Activated CD8-positive, alpha-beta T cell treated with anti-CD3 and anti-CD28 coated beads for 36 hours (primary cell): Measurements from ENCODE around the gene ZBTB16. TPM values are rescaled to one million over a fixed set of nuclear protein-coding genes. Genes with fewer than 3 reads are reported as not detected.

Source experiments
- ATAC-seq: fragments of 200-7000 bp; cut with Tn5 transposase; one replicate; pipeline ENCODE4 v1.10.0; 2021; ENCODE audit warnings: mild to moderate bottlenecking, moderate library complexity
- CTCF ChIA-PET: fragments of 350-600 bp; sonication (Branson Sonifier 250); formaldehyde crosslinking; loops from one replicate; lab custom pipeline; 2021; ENCODE audit warnings: antibody characterized with exemption; lab: Charles Lee
- POLR2A ChIA-PET: fragments of 350-600 bp; sonication (Branson Sonifier 250); formaldehyde crosslinking; loops from one replicate; lab custom pipeline; 2021; ENCODE audit warnings: antibody characterized with exemption; lab: Charles Lee
- DNase-seq: peaks from one replicate; pipeline ENCODE4 v3.0.0-alpha.2; 2020
- H3K27ac Mint-ChIP-seq: one replicate; pipeline ENCODE4 v1.8.0; 2021; ENCODE audit warnings: mild to moderate bottlenecking, mixed read lengths
- H3K27me3 Mint-ChIP-seq: one replicate; pipeline ENCODE4 v1.8.0; 2021; ENCODE audit warnings: mixed read lengths
- H3K36me3 Mint-ChIP-seq: one replicate; pipeline ENCODE4 v1.8.0; 2021; ENCODE audit warnings: low read depth, mixed read lengths
- H3K4me1 Mint-ChIP-seq: one replicate; pipeline ENCODE4 v1.8.0; 2021; ENCODE audit warnings: low read depth, mixed read lengths
- H3K4me3 Mint-ChIP-seq: one replicate; pipeline ENCODE4 v1.8.0; 2021; ENCODE audit warnings: mild to moderate bottlenecking, moderate library complexity, mixed read lengths
- H3K9me3 Mint-ChIP-seq: one replicate; pipeline ENCODE4 v1.8.0; 2021; ENCODE audit warnings: mixed read lengths
- intact Hi-C: fragments of 100-400 bp; cut with micrococcal nuclease; formaldehyde crosslinking; loops from one replicate; pipeline ENCODE4 v1.10.0; 2022
- total RNA-seq, 2 experiments: library from RNA; stranded (reverse); gene quantifications; one replicate each; pipeline ENCODE4 v1.2.3, GENCODE V29; 2021
- TF ChIP-seq, protein P1 (sequence below): fragments of 200-600 bp; IDR thresholded peaks from one replicate; pipeline ENCODE4 v1.8.0; 2022; ENCODE audit warnings: antibody characterized with exemption, mild to moderate bottlenecking

Gene ZBTB16
- total RNA-seq, 2 experiments from 2014 or later, result 9.5 to 10.1 TPM

DNA sequence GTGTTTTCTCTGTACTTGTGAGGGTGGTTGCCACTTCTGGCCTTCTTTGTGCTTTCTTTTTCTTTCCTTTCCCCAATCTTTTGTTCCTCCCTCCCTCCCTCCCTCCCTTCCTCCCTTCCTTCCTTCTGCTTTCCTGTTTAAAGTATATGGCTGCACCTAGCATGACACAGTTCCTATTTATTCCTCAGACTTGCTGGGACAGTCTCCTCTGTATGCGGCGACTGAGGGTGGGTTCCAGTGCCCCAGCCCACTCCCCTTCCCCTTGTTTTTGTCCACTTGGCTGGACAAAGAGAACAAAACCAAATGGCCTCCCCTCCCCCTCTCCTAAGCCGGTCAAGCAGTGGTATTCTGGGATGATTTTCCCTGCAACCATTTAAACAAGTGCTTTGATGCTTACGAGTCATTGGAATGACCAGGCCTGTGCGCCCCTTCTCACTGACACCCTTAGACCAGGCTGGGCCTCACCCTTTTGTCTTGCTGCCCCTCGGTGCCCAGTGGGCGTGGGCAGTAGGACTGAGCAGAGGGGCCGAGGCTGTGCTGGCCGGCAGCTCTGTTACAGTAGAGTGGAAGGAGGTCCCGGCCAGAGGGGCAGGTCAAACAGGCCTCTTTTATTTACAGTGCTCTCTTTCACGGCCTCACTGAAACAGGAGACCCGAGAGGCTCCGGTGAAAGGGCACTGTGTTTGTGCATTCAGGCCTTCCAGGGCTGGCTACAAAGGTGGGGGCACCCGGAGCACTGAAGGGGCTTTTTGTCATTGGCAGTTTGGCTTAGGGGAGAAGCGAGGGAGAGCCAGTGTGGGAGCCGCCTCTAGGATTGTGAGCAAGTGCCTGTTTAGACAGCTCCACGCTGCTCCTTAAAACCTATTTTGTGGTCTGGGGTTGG is 32.2 kb downstream of the ZBTB16 start:
- CTCF ChIA-PET, result no interaction called here
- no peaks in the 10 kb centered on the region for H3K9me3 Mint-ChIP-seq
- no peaks in the 10 kb centered on the region for H3K36me3 Mint-ChIP-seq
- intact Hi-C loops, result no loop called here
- POLR2A ChIA-PET, result interaction anchor here (1.0 kb wide), 1 partner anchor 15 kb away, joined by 3 read pairs; no protein-coding TSS in a partner anchor
- ATAC-seq (no peak), DNase-seq (no peak)
- no peak overlapping the region for H3K27ac Mint-ChIP-seq
- H3K27me3 Mint-ChIP-seq, result no peaks in the 10 kb centered on the region
- TF ChIP-seq, protein P1, sequence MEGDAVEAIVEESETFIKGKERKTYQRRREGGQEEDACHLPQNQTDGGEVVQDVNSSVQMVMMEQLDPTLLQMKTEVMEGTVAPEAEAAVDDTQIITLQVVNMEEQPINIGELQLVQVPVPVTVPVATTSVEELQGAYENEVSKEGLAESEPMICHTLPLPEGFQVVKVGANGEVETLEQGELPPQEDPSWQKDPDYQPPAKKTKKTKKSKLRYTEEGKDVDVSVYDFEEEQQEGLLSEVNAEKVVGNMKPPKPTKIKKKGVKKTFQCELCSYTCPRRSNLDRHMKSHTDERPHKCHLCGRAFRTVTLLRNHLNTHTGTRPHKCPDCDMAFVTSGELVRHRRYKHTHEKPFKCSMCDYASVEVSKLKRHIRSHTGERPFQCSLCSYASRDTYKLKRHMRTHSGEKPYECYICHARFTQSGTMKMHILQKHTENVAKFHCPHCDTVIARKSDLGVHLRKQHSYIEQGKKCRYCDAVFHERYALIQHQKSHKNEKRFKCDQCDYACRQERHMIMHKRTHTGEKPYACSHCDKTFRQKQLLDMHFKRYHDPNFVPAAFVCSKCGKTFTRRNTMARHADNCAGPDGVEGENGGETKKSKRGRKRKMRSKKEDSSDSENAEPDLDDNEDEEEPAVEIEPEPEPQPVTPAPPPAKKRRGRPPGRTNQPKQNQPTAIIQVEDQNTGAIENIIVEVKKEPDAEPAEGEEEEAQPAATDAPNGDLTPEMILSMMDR, result no peak
- no peak overlapping the region for H3K4me3 Mint-ChIP-seq
- H3K4me1 Mint-ChIP-seq, result peaks cover 11% of the 10 kb centered on the region

DNA sequence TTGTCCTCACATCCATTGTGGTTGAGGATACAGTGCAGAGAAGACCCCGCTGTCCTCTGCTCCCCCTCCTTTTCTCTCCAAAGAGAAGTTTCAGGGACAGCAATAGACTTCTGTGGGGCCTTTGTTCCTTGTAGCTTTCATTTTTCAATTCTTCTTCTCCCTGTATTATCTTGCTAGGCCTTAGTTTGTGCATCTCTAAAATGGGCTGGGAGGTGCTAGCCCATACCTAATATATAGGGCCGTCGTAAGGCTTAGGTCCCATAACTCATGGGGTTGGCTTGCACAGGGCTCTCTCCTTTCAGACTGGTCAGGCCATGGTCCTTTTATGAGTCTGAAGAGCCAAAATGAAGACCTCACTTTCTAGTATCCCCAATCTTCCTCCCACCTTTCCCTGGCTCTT is 33.0 kb downstream of the ZBTB16 start:
- ChIA-PET CTCF (no interaction called here), POLR2A (interaction anchor here (1.0 kb wide), 1 partner anchor 14 kb away, joined by 3 read pairs; no protein-coding TSS in a partner anchor)
- no peaks in the 10 kb centered on the region for H3K27me3 Mint-ChIP-seq
- ATAC-seq (no peak), DNase-seq (no peak)
- H3K36me3 Mint-ChIP-seq, result no peaks in the 10 kb centered on the region
- no peak overlapping the region for H3K4me3 Mint-ChIP-seq
- intact Hi-C loops, result no loop called here
- peaks cover 4% of the 10 kb centered on the region for H3K4me1 Mint-ChIP-seq
- H3K9me3 Mint-ChIP-seq, result no peaks in the 10 kb centered on the region
- H3K27ac Mint-ChIP-seq, result no peak overlapping the region
- TF ChIP-seq, protein P1, result no peak

GRCh38 chr11:114092953-114093352 is 33.4 kb downstream of the ZBTB16 start:
- Mint-ChIP-seq H3K9me3 (no peaks in the 10 kb centered on the region), H3K36me3 (no peaks in the 10 kb centered on the region), H3K4me1 (no peaks in the 10 kb centered on the region), H3K4me3 (no peak overlapping the region), H3K27me3 (no peaks in the 10 kb centered on the region), H3K27ac (no peak overlapping the region)
- ChIA-PET CTCF (no interaction called here), POLR2A (interaction anchor here (1.0 kb wide), 1 partner anchor 13 kb away, joined by 3 read pairs; no protein-coding TSS in a partner anchor)
- TF ChIP-seq, protein P1, result no peak
- intact Hi-C loops, result no loop called here
- no peak for ATAC-seq
- no peak for DNase-seq

DNA sequence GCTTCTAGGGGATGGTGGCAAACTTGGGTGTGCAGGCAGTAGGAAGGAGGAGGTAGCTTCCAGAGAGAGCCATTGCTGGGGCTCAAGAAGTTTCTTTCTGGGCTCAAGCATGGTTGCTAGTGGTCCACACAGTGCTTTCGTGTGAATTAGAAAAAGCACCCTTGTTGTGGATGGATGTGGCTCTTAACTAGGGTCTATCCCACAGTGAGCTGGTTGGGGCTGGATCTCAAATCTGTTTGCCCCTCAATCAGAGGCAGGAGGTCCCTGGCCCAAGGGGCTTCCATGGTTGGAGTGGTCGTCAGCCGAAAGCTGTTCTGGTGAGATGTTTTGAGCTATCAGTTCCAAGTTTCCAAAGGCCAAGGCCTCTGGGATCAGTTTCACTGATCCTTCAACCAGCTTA is 35.0 kb downstream of the ZBTB16 start:
- Mint-ChIP-seq H3K36me3 (no peaks in the 10 kb centered on the region), H3K4me3 (no peak overlapping the region), H3K27ac (no peak overlapping the region), H3K9me3 (no peaks in the 10 kb centered on the region), H3K27me3 (no peaks in the 10 kb centered on the region), H3K4me1 (peaks cover 3% of the 10 kb centered on the region)
- ChIA-PET CTCF (no interaction called here), POLR2A (interaction anchor here (1.1 kb wide), 1 partner anchor 30 kb away, joined by 3 read pairs; no protein-coding TSS in a partner anchor)
- TF ChIP-seq, protein P1, result no peak
- no peak for ATAC-seq
- no peak for DNase-seq
- intact Hi-C loops, result no loop called here

GRCh38 chr11:114095899-114096298 is 36.4 kb downstream of the ZBTB16 start:
- Mint-ChIP-seq H3K4me1 (peaks cover 4% of the 10 kb centered on the region), H3K27ac (no peak overlapping the region), H3K9me3 (no peaks in the 10 kb centered on the region), H3K4me3 (no peak overlapping the region), H3K27me3 (no peaks in the 10 kb centered on the region), H3K36me3 (no peaks in the 10 kb centered on the region)
- intact Hi-C loops, result no loop called here
- TF ChIP-seq, protein P1, result no peak
- ChIA-PET CTCF (interaction anchor here (1.0 kb wide), 1 partner anchor 12 kb away, joined by 5 read pairs; no protein-coding TSS in a partner anchor), POLR2A (interaction anchor here (1.1 kb wide), 1 partner anchor 31 kb away, joined by 3 read pairs; no protein-coding TSS in a partner anchor)
- no peak for ATAC-seq
- no peak for DNase-seq
